G401.6 (cell line): ENCODE data around the gene ZNF385A.

ENCODE experiments used
- FAIRE-seq: peaks from 2 replicates; lab custom pipeline; 2012; peaks lifted over from hg19 to GRCh38; lab: Jason Lieb, UNC

Gene ZNF385A

GRCh38 chr12:54415221-54415929 is 30.8 kb upstream of the ZNF385A start:
- no peak for FAIRE-seq

GRCh38 chr12:54413284-54414190 is 29.0 kb upstream of the ZNF385A start:
- FAIRE-seq = no peak

GRCh38 chr12:54412786-54413185 is 28.3 kb upstream of the ZNF385A start:
- FAIRE-seq = no peak

- FAIRE-seq = no peak
Observed at GRCh38 chr12:54412348-54412747, 27.8 kb upstream of the ZNF385A start.

GRCh38 chr12:54411391-54412241 is 27.1 kb upstream of the ZNF385A start:
- FAIRE-seq = no peak

- no peak for FAIRE-seq
Observed at GRCh38 chr12:54409267-54409666, 24.7 kb upstream of the ZNF385A start.

GRCh38 chr12:54407183-54407905 is 22.8 kb upstream of the ZNF385A start:
- no peak for FAIRE-seq

GRCh38 chr12:54405573-54405972 is 21.0 kb upstream of the ZNF385A start:
- no peak for FAIRE-seq

- FAIRE-seq = no peak
Observed at GRCh38 chr12:54405106-54405505, 20.6 kb upstream of the ZNF385A start.

GRCh38 chr12:54404061-54405004 is 19.8 kb upstream of the ZNF385A start:
- FAIRE-seq = peak; percentile 63

- no peak for FAIRE-seq
Observed at GRCh38 chr12:54401119-54401518, 16.6 kb upstream of the ZNF385A start.

GRCh38 chr12:54398995-54399793 is 14.7 kb upstream of the ZNF385A start:
- FAIRE-seq = peak; percentile 87

- no peak for FAIRE-seq
Observed at GRCh38 chr12:54398218-54398617, 13.7 kb upstream of the ZNF385A start.

GRCh38 chr12:54397157-54397556 is 12.6 kb upstream of the ZNF385A start:
- no peak for FAIRE-seq

- no peak for FAIRE-seq
Observed at GRCh38 chr12:54395545-54395944, 11.0 kb upstream of the ZNF385A start.

- no peak for FAIRE-seq
Observed at GRCh38 chr12:54394986-54395385, 10.5 kb upstream of the ZNF385A start.

- FAIRE-seq = peak; percentile 79
Observed at GRCh38 chr12:54394281-54394719, 9.8 kb upstream of the ZNF385A start.

- no peak for FAIRE-seq
Observed at GRCh38 chr12:54393743-54394142, 9.2 kb upstream of the ZNF385A start.

- FAIRE-seq = no peak
Observed at GRCh38 chr12:54393207-54393609, 8.7 kb upstream of the ZNF385A start.
